ENCODE data around the gene ANTKMT. TPM values are rescaled to one million over a fixed set of nuclear protein-coding genes. Genes with fewer than 3 reads are reported as not detected.

The ANTKMT gene
- total and polyA plus RNA-seq, 2 donors from 2014 or later, result 44.1 to 70.4 TPM

DNA sequence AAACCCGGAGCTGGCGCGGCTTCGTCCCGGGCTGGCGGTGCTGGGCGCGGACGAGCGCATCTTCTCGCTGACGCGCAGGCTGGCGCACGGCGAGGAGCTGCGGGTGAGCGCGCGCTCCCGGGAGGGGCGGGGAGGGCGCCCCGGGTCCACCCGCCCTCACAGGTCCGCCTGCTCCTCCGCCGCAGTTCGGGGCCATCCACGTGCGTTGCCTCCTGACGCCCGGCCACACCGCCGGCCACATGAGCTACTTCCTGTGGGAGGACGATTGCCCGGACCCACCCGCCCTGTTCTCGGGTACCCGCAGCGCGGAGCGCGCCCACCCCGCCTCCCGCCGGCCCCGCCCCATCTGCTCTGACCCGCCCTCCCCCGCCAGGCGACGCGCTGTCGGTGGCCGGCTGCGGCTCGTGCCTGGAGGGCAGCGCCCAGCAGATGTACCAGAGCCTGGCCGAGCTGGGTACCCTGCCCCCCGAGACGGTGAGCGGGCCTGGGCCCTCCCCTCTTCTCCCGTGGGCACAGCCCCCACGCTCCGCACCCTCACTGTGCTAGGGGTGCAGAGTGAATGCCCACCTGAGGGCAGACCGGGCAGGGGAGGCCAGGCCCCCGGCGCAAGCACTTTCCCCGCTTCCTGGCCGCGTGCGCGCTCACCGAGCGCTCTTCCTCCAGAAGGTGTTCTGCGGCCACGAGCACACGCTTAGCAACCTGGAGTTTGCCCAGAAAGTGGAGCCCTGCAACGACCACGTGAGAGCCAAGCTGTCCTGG lies 7.4 kb downstream of the ANTKMT start:
- TF ChIP-seq CTCF (IDR thresholded peaks at IDR 0.05; ENCODE audit: borderline replicate concordance, extremely low read depth, insufficient read depth), result no peak
- Histone ChIP-seq H3K9ac (ENCODE audit: low read length in 3 of 3) (no peak overlapping the region), H3K4me3 (ENCODE audit: low read length in 3 of 3) (no peak overlapping the region), H3K36me3 (ENCODE audit: control insufficient read depth in 2 of 3, insufficient read depth in 3 of 3, low read length in 3 of 3) (no peaks in the 10 kb centered on the region), H3K27ac (ENCODE audit: low read depth in 2 of 2, low read length in 2 of 2) (no peak overlapping the region), H3K4me1 (ENCODE audit: control insufficient read depth in 2 of 3, insufficient read depth in 2 of 3, low read depth in 1 of 3, low read length in 3 of 3) (peaks cover 0 to 10% (median 0%) of the 10 kb centered on the region in 3 donors), H3K9me3 (ENCODE audit: control insufficient read depth in 2 of 3, insufficient read depth in 1 of 3, low read length in 3 of 3) (no peaks in the 10 kb centered on the region), H3K27me3 (ENCODE audit: control insufficient read depth, insufficient read depth, low read length) (no peaks in the 10 kb centered on the region)
- intact Hi-C loops (cut with DNase I), result no loop called here
- no peak for FAIRE-seq
- DNase-seq, result peak; percentile 68 to 93 (median 75)

DNA sequence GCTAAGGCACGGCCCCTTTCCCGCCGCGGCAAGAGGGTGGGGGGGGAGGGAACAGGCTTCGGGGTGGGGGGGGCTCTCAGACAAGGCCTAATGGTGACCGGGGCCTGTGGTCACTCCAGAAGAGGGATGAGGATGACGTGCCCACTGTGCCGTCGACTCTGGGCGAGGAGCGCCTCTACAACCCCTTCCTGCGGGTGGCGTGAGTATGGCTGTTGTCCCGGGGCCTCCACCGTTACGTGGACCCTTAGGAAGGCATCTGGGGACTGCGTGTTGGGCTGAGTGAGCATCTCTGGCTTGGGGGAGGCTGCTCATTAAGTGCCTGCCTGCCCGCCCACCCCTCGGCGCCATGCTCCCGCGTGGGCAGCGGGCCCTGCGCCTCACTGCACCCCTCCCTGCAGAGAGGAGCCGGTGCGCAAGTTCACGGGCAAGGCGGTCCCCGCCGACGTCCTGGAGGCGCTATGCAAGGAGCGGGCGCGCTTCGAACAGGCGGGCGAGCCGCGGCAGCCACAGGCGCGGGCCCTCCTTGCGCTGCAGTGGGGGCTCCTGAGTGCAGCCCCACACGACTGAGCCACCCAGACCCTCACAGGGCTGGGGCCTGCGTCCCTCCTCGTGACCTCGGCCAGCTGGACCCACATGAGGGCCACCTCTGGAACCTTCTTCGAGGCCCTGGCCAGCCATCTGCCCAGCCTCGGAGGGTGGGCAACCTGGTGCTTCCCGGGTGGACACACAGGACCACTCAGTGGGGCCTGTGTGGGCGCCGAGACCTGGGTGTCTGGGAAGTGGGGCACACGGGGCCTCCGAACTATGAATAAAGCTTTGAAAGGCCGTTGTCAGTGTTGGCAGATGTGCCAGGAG lies 8.2 kb downstream of the ANTKMT start:
- intact Hi-C loops (cut with DNase I), result no loop called here
- no peaks in the 10 kb centered on the region for H3K36me3 ChIP-seq (ENCODE audit: control insufficient read depth in 2 of 3, insufficient read depth in 3 of 3, low read length in 3 of 3)
- no peaks in the 10 kb centered on the region for H3K27me3 ChIP-seq (ENCODE audit: control insufficient read depth, insufficient read depth, low read length)
- no peak for TF ChIP-seq CTCF (IDR thresholded peaks at IDR 0.05; ENCODE audit: borderline replicate concordance, extremely low read depth, insufficient read depth)
- H3K27ac ChIP-seq (ENCODE audit: low read depth in 2 of 2, low read length in 2 of 2), result no peak overlapping the region
- no peak overlapping the region for H3K4me3 ChIP-seq (ENCODE audit: low read length in 3 of 3)
- H3K4me1 ChIP-seq (ENCODE audit: control insufficient read depth in 2 of 3, insufficient read depth in 2 of 3, low read depth in 1 of 3, low read length in 3 of 3), result peaks cover 0 to 10% (median 0%) of the 10 kb centered on the region in 3 donors
- H3K9me3 ChIP-seq (ENCODE audit: control insufficient read depth in 2 of 3, insufficient read depth in 1 of 3, low read length in 3 of 3), result no peaks in the 10 kb centered on the region
- DNase-seq, result peak in 2 of 5 donors; percentile 68 to 81
- H3K9ac ChIP-seq (ENCODE audit: low read length in 3 of 3), result no peak overlapping the region
- FAIRE-seq, result no peak

DNA sequence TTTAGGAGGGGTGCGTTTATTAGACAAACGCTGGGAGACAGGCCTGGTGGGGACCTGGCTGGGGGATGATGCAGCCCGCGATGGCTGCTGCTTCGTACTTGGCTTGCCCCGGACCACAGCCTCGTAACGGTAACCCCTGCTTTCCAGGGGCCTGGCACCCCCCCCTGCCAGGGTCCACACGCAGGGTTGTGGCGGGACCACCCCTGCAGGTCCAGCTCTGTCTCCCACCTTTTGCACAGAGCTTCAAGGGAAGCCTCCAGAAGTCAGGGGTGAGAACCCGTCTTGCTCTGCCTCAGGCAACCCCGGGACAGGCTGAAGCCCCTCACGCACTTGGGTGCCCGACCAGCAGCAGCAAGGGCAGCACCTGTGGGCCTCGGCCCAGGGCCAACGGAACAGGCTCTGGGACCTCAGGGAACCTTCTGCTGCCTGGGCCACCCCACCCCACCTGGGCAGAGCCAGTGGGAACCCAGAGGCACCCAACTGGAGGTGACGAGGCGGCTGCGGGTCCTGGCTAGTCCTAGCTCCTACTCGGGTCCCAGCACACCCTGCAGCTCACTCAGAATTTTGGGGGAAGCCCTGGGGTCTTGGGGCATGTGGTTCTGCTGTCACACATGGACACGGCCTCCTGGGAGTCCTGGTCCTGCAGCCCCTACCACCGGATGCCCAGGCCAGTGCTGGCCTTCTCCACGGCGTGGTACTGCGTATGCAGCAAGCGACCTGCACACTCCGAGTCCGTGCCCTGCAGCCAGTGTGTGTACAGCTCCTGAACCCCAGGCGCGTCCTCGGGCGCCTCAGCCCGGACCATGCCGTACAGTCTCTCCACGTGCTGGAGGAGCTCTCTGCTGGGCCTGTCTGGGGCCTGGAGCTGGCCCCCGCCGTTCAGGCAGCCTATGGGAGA lies 9.1 kb downstream of the ANTKMT start:
- peak in 1 of 5 donors; percentile 78 for DNase-seq
- no peaks in the 10 kb centered on the region for H3K36me3 ChIP-seq (ENCODE audit: control insufficient read depth in 2 of 3, insufficient read depth in 3 of 3, low read length in 3 of 3)

More for the DNA sequence above, 9.1 kb downstream of the ANTKMT start:
- no peak overlapping the region for H3K4me3 ChIP-seq (ENCODE audit: low read length in 3 of 3)
- no peak overlapping the region for H3K27ac ChIP-seq (ENCODE audit: low read depth in 2 of 2, low read length in 2 of 2)
- H3K4me1 ChIP-seq (ENCODE audit: control insufficient read depth in 2 of 3, insufficient read depth in 2 of 3, low read depth in 1 of 3, low read length in 3 of 3), result peaks cover 0 to 10% (median 0%) of the 10 kb centered on the region in 3 donors
- no peak for TF ChIP-seq CTCF (IDR thresholded peaks at IDR 0.05; ENCODE audit: borderline replicate concordance, extremely low read depth, insufficient read depth)
- no peaks in the 10 kb centered on the region for H3K9me3 ChIP-seq (ENCODE audit: control insufficient read depth in 2 of 3, insufficient read depth in 1 of 3, low read length in 3 of 3)
- no peaks in the 10 kb centered on the region for H3K27me3 ChIP-seq (ENCODE audit: control insufficient read depth, insufficient read depth, low read length)
- FAIRE-seq, result no peak
- intact Hi-C loops (cut with DNase I), result no loop called here
- H3K9ac ChIP-seq (ENCODE audit: low read length in 3 of 3), result no peak overlapping the region

All from kidney (tissue), 14 donors.